Spinal cord (tissue), 10 donors: ENCODE data around the gene UQCRHL. TPM values are rescaled to one million over a fixed set of nuclear protein-coding genes. Genes with fewer than 3 reads are reported as not detected.
"Not testable (repeated sequence)": the region's sequence is repeated elsewhere in the genome, so short reads cannot be mapped to it uniquely, and the experiment has no call there.

Experiments
- DNase-seq, 6 donors: peaks; one replicate each; pipeline versions ENCODE4 v3.0.0 to v3.0.0-alpha.2; 2013 to 2015; ENCODE audit warnings: low spot score in 6 of 6, low read depth in 4 of 6
- H3K27ac ChIP-seq: one replicate; pipeline ENCODE4 v1.5.1; 2013; ENCODE audit warnings: low read depth, low read length, control low read depth
- H3K27me3 ChIP-seq: one replicate; pipeline ENCODE4 v1.6.1; 2013; ENCODE audit warnings: low read length; ENCODE audit not compliant: control insufficient read depth, insufficient read depth
- H3K36me3 ChIP-seq: one replicate; pipeline ENCODE4 v1.6.1; 2013; ENCODE audit warnings: low read length; ENCODE audit not compliant: control insufficient read depth, insufficient read depth
- H3K4me1 ChIP-seq: one replicate; pipeline ENCODE4 v1.6.1; 2013; ENCODE audit warnings: low read length; ENCODE audit not compliant: control insufficient read depth, insufficient read depth
- H3K4me3 ChIP-seq: one replicate; pipeline ENCODE4 v1.5.1; 2013; ENCODE audit warnings: low read depth, low read length, control low read depth
- H3K9me3 ChIP-seq: one replicate; pipeline ENCODE4 v1.6.1; 2013; ENCODE audit warnings: low read length; ENCODE audit not compliant: control insufficient read depth, insufficient read depth
- whole genome bisulfite sequencing: methylation state at CpG from one replicate; pipeline ENCODE4 v1.1.5; 2013; ENCODE audit warnings: missing lambda C conversion rate; ENCODE audit not compliant: insufficient coverage; 5-methylcytosine and 5-hydroxymethylcytosine counted together
- long read RNA-seq, 4 donors: transcript quantifications; one replicate each; lab custom pipeline, GENCODE V29; 2026
- polyA plus RNA-seq, 2 donors: library from polyadenylated mRNA; unstranded; fragments of 120-200 nt; gene quantifications; one replicate each; pipeline ENCODE4 v1.2.1, GENCODE V29; 2013; ENCODE audit not compliant: insufficient read length in 2 of 2
- total RNA-seq, 2 donors: library from RNA; depleted of rRNA in 1 of 2; stranded (reverse); fragments of 120-200 nt in 1 of 2; fragments of >200 nt in 1 of 2; gene quantifications; one replicate each; pipeline versions ENCODE4 v1.2.3 to v1.2.4, GENCODE V29; 2013 to 2014
- donor health status: healthy.

The UQCRHL gene
- total RNA-seq (1 to 10 TPM; 3.3 to 8.4 TPM), polyA plus RNA-seq (1 to 10 TPM; 1.3 to 2.2 TPM)
- long read RNA-seq, donor 1, transcript UQCRHL-201 (1 exons, 2,180 nt), result major isoform, 9 of 9 reads
- long read RNA-seq, donor 1, partial matches to known transcripts, result 0 of 9 reads
- long read RNA-seq, donor 1, other reads (novel, unspliced or antisense), result 0 of 9 reads
- long read RNA-seq, donor 2, partial matches to known transcripts, result 0 of 3 reads
- long read RNA-seq, donor 2, other reads (novel, unspliced or antisense), result 0 of 3 reads
- long read RNA-seq, donor 3, partial matches to known transcripts, result 0 of 3 reads
- long read RNA-seq, donor 3, other reads (novel, unspliced or antisense), result 0 of 3 reads
- long read RNA-seq, donor 4, transcript UQCRHL-201 (1 exons, 2,180 nt), result major isoform, 12 of 12 reads
- long read RNA-seq, donor 4, partial matches to known transcripts, result 0 of 12 reads
- long read RNA-seq, donor 4, other reads (novel, unspliced or antisense), result 0 of 12 reads

GRCh38 chr1:15807549-15807948 is at the start of gene UQCRHL:
Gene UQCRHL (minus strand): TSS chr1:15807649. CDS start chr1:15807649, 0 bp downstream.
- WGBS, result 94% methylated on average over 7 of the region's 11 CpGs
- H3K36me3 ChIP-seq, H3K27ac ChIP-seq, H3K4me1 ChIP-seq, H3K4me3 ChIP-seq, H3K27me3 ChIP-seq, H3K9me3 ChIP-seq, DNase-seq: not testable (repeated sequence)

- H3K4me3 ChIP-seq, result no peak overlapping the region
- DNase-seq, result no peak
- H3K9me3 ChIP-seq, result no peaks in the 10 kb centered on the region
- no peak overlapping the region for H3K27ac ChIP-seq
- no peaks in the 10 kb centered on the region for H3K36me3 ChIP-seq
- peaks cover 7% of the 10 kb centered on the region for H3K4me1 ChIP-seq
- no peaks in the 10 kb centered on the region for H3K27me3 ChIP-seq
- WGBS, result 88% methylated on average over 5 of the region's 5 CpGs
These were observed 49.4 kb upstream of the UQCRHL start for GRCh38 chr1:15856888-15857287.

GRCh38 chr1:15852828-15853302 is 45.4 kb upstream of the UQCRHL start:
- H3K36me3 ChIP-seq, result no peaks in the 10 kb centered on the region
- H3K4me3 ChIP-seq, result no peak overlapping the region
- no peak overlapping the region for H3K27ac ChIP-seq
- WGBS, result 100% methylated on average over 2 of the region's 3 CpGs
- no peaks in the 10 kb centered on the region for H3K9me3 ChIP-seq
- peaks cover 16% of the 10 kb centered on the region for H3K4me1 ChIP-seq
- no peak for DNase-seq
- no peaks in the 10 kb centered on the region for H3K27me3 ChIP-seq

GRCh38 chr1:15852036-15852827 is 44.8 kb upstream of the UQCRHL start:
- Histone ChIP-seq H3K36me3 (no peaks in the 10 kb centered on the region), H3K9me3 (no peaks in the 10 kb centered on the region), H3K4me1 (peaks cover 17% of the 10 kb centered on the region), H3K27me3 (no peaks in the 10 kb centered on the region), H3K27ac (no peak overlapping the region), H3K4me3 (no peak overlapping the region)
- peak in 1 of 6 donors; percentile 38 for DNase-seq
- WGBS, result no CpG with 5 or more reads among the region's 6 CpGs

- no peaks in the 10 kb centered on the region for H3K36me3 ChIP-seq
- peak overlapping the region; percentile 96 for H3K27ac ChIP-seq
- H3K4me3 ChIP-seq, result peak overlapping the region; percentile 94
- H3K9me3 ChIP-seq, result no peaks in the 10 kb centered on the region
- no peaks in the 10 kb centered on the region for H3K27me3 ChIP-seq
- DNase-seq, result peak in 2 of 6 donors; percentile 57 to 84
- H3K4me1 ChIP-seq, result peaks cover 24% of the 10 kb centered on the region
- 16% methylated on average over 3 of the region's 16 CpGs for WGBS
These were observed 44.0 kb upstream of the UQCRHL start for GRCh38 chr1:15851210-15852035.

GRCh38 chr1:15850471-15851001 is 43.1 kb upstream of the UQCRHL start:
- Histone ChIP-seq H3K36me3 (no peaks in the 10 kb centered on the region), H3K27ac (peak overlapping the region; percentile 96), H3K9me3 (no peaks in the 10 kb centered on the region), H3K4me3 (peak overlapping the region; percentile 94), H3K27me3 (no peaks in the 10 kb centered on the region), H3K4me1 (peaks cover 31% of the 10 kb centered on the region)
- DNase-seq, result peak in 2 of 6 donors; percentile 43 to 63
- no CpG with 5 or more reads among the region's 2 CpGs for whole genome bisulfite sequencing

- Histone ChIP-seq H3K27me3 (no peaks in the 10 kb centered on the region), H3K4me3 (peak overlapping the region; percentile 94), H3K27ac (peak overlapping the region; percentile 96), H3K4me1 (peaks cover 33% of the 10 kb centered on the region), H3K36me3 (no peaks in the 10 kb centered on the region), H3K9me3 (no peaks in the 10 kb centered on the region)
- DNase-seq, result peak in 5 of 6 donors; percentile 72 to 98 (median 86)
- 0% methylated on average over 14 of the region's 16 CpGs for WGBS
These were observed 42.4 kb upstream of the UQCRHL start for GRCh38 chr1:15849775-15850324.

- WGBS, result 0% methylated on average over 24 of the region's 44 CpGs
- peak; percentile 82 to 98 (median 88) for DNase-seq
- Histone ChIP-seq H3K4me3 (peak overlapping the region; percentile 94), H3K9me3 (no peaks in the 10 kb centered on the region), H3K27me3 (no peaks in the 10 kb centered on the region), H3K27ac (peak overlapping the region; percentile 96), H3K36me3 (no peaks in the 10 kb centered on the region), H3K4me1 (peaks cover 33% of the 10 kb centered on the region)
These were observed 41.7 kb upstream of the UQCRHL start for GRCh38 chr1:15848929-15849774.
